ENCODE measurements around the gene TIMM17B. TPM values are rescaled to one million over a fixed set of nuclear protein-coding genes. Genes with fewer than 3 reads are reported as not detected.
"Not testable (repeated sequence)": the region's sequence is repeated elsewhere in the genome, so short reads cannot be mapped to it uniquely, and the experiment has no call there.

The TIMM17B gene
- polyA plus RNA-seq, 3 donors, result 33.2 to 43.0 (median 34.5) TPM

GRCh38 chrX:48897157-48897624 lies 377 bp downstream of the TIMM17B start:
- DNase-seq (ENCODE audit: low read depth in 3 of 3, low spot score in 2 of 3), result peak in 1 of 3 donors; percentile 52

GRCh38 chrX:48896611-48897011 lies 957 bp downstream of the TIMM17B start:
- no peak for DNase-seq (ENCODE audit: low read depth in 3 of 3, low spot score in 2 of 3)

- DNase-seq (ENCODE audit: low read depth in 3 of 3, low spot score in 2 of 3), result no peak
Measured at GRCh38 chrX:48894891-48895290, 2.7 kb downstream of the TIMM17B start.

GRCh38 chrX:48893556-48894348 lies 3.8 kb downstream of the TIMM17B start:
- DNase-seq (ENCODE audit: low read depth in 3 of 3, low spot score in 2 of 3), result no peak

- DNase-seq (ENCODE audit: low read depth in 3 of 3, low spot score in 2 of 3), result no peak
Measured at GRCh38 chrX:48892896-48893295, 4.7 kb downstream of the TIMM17B start.

- peak in 2 of 3 donors; percentile 55 to 61 for DNase-seq (ENCODE audit: low read depth in 3 of 3, low spot score in 2 of 3)
Measured at GRCh38 chrX:48891402-48892288, 5.9 kb downstream of the TIMM17B start.

- DNase-seq (ENCODE audit: low read depth in 3 of 3, low spot score in 2 of 3), result no peak
Measured at GRCh38 chrX:48890934-48891401, 6.6 kb downstream of the TIMM17B start.

GRCh38 chrX:48890296-48890925 lies 7.2 kb downstream of the TIMM17B start:
- no peak for DNase-seq (ENCODE audit: low read depth in 3 of 3, low spot score in 2 of 3)

- DNase-seq (ENCODE audit: low read depth in 3 of 3, low spot score in 2 of 3), result not testable (repeated sequence)
Measured at GRCh38 chrX:48886586-48886985, 11.0 kb downstream of the TIMM17B start.

GRCh38 chrX:48883729-48884128 lies 13.8 kb downstream of the TIMM17B start:
- no peak for DNase-seq (ENCODE audit: low read depth in 3 of 3, low spot score in 2 of 3)

GRCh38 chrX:48876944-48877343 lies 20.6 kb downstream of the TIMM17B start:
- DNase-seq (ENCODE audit: low read depth in 3 of 3, low spot score in 2 of 3), result not testable (repeated sequence)

GRCh38 chrX:48872017-48872416 lies 25.6 kb downstream of the TIMM17B start:
- not testable (repeated sequence) for DNase-seq (ENCODE audit: low read depth in 3 of 3, low spot score in 2 of 3)

- DNase-seq (ENCODE audit: low read depth in 3 of 3, low spot score in 2 of 3), result no peak
Measured at GRCh38 chrX:48864210-48864609, 33.4 kb downstream of the TIMM17B start.

GRCh38 chrX:48854898-48855297 lies 42.7 kb downstream of the TIMM17B start:
- no peak for DNase-seq (ENCODE audit: low read depth in 3 of 3, low spot score in 2 of 3)

GRCh38 chrX:48854121-48854804 lies 43.3 kb downstream of the TIMM17B start:
- not testable (repeated sequence) for DNase-seq (ENCODE audit: low read depth in 3 of 3, low spot score in 2 of 3)

- DNase-seq (ENCODE audit: low read depth in 3 of 3, low spot score in 2 of 3), result not testable (repeated sequence)
Measured at GRCh38 chrX:48853494-48853893, 44.1 kb downstream of the TIMM17B start.

- DNase-seq (ENCODE audit: low read depth in 3 of 3, low spot score in 2 of 3), result no peak
Measured at GRCh38 chrX:48852857-48853256, 44.7 kb downstream of the TIMM17B start.

- no peak for DNase-seq (ENCODE audit: low read depth in 3 of 3, low spot score in 2 of 3)
Measured at GRCh38 chrX:48848847-48849246, 48.7 kb downstream of the TIMM17B start.

Data from right renal cortex interstitium (tissue), 3 donors.